Measurements from ENCODE around the gene ENO3.

- TF ChIP-seq POLR2A (IDR thresholded peaks at IDR 0.05) (no peak), CTCF (IDR thresholded peaks at IDR 0.05) (no peak)
Measured at GRCh38 chr17:4973256-4974114, 22.6 kb downstream of the ENO3 start.
